BJ (cell line): ENCODE measurements around the gene INPP5K. TPM values are rescaled to one million over a fixed set of nuclear protein-coding genes. Genes with fewer than 3 reads are reported as not detected.
A peak's percentile ranks its signal among the peaks of the same experiment; 100 is the strongest.

Experiments used
- CTCF ChIA-PET: fragments of 350-600 bp; formaldehyde crosslinking; extraction: SDS; loops from one replicate; lab custom pipeline; 2021; ENCODE audit warnings: antibody characterized with exemption, inconsistent platforms; lab: Yijun Ruan, JAX
- POLR2A ChIA-PET: fragments of 300-600 bp; sonication (Branson Sonifier 250); formaldehyde crosslinking; extraction: SDS; loops from one replicate; lab custom pipeline; 2021; ENCODE audit warnings: antibody characterized with exemption; lab: Charles Lee
- DNase-seq: peaks from one replicate; pipeline ENCODE4 v3.0.0-alpha.2; 2011; ENCODE audit warnings: low read depth
- H3K27me3 ChIP-seq: 2 replicates; pipeline ENCODE4 v1.6.0; 2011; ENCODE audit warnings: low read length; ENCODE audit not compliant: control insufficient read depth, insufficient read depth
- H3K36me3 ChIP-seq: 2 replicates; pipeline ENCODE4 v1.5.1; 2011; ENCODE audit warnings: low read length; ENCODE audit not compliant: control insufficient read depth, insufficient read depth
- H3K4me3 ChIP-seq: 2 replicates; pipeline ENCODE4 v1.5.1; 2011; ENCODE audit warnings: low read depth, mild to moderate bottlenecking, control low read depth, low read length
- CTCF ChIP-seq: IDR thresholded peaks from 2 replicates; pipeline ENCODE4 v1.5.1; 2011; ENCODE audit warnings: low read depth, mild to moderate bottlenecking, control low read depth, inconsistent platforms, low read length, moderate library complexity; ENCODE audit not compliant: insufficient read depth
- polyA plus RNA-seq: library from polyadenylated mRNA; depleted of rRNA; stranded (reverse); fragments of >200 nt; gene quantifications from 2 replicates; pipeline ENCODE4 v1.2.3, GENCODE V29; 2011

INPP5K gene
- polyA plus RNA-seq, 1 experiment: 45.3 TPM

GRCh38 chr17:1462164-1463112, 54.0 kb downstream of the INPP5K start:
- TF ChIP-seq CTCF: no peak
- Histone ChIP-seq H3K36me3 (peaks cover 23% of the 10 kb centered on the region), H3K27me3 (no peaks in the 10 kb centered on the region), H3K4me3 (no peak overlapping the region)
- no peak for DNase-seq
- CTCF ChIA-PET: interaction anchor here (0.9 kb wide), 1 partner anchor 97 kb away, joined by 4 read pairs; no protein-coding TSS in a partner anchor
- POLR2A ChIA-PET: no interaction called here

DNA sequence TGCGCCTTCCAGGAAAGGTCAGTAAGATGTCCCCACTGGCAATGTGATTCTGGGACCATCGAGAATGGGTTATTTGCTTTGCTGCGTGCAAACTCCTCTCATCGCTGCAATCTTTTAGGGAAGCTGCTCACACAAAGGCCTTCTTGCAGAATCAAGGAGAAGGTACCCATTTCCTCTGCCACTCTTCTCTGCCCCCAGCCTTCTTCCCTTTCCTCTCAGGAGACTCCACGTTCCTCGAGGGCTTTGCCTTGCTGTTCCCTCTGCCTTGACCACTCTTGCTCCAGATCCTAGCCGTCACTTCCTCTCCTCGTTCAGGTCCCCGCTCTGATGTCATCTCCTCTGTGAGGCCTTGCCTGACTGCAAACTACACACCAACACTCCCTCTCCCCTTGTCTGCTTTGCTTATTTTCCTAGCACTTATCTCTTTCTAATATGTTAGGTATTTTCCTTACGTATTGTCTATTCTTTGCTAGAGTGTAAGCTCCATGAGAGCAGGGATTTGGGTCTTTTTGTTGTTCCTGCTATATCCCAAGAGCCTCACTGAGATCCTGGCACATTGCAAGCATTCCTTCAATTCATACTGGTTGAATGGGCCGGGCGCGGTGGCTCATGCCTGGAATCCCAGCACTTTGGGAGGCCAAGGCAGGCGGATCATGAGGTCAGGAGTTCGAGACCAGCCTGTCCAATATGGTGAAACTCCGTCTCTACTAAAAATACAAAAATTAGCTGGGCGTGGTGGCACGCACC, 55.0 kb downstream of the INPP5K start:
- ChIA-PET POLR2A (interaction anchor here (0.6 kb wide), 1 partner anchor 18 kb away, joined by 3 read pairs; no protein-coding TSS in a partner anchor), CTCF (interaction anchor here (1.0 kb wide), 1 partner anchor 96 kb away, joined by 3 read pairs; no protein-coding TSS in a partner anchor)
- Histone ChIP-seq H3K27me3 (no peaks in the 10 kb centered on the region), H3K36me3 (peaks cover 18% of the 10 kb centered on the region), H3K4me3 (no peak overlapping the region)
- no peak for TF ChIP-seq CTCF
- no peak for DNase-seq

DNA sequence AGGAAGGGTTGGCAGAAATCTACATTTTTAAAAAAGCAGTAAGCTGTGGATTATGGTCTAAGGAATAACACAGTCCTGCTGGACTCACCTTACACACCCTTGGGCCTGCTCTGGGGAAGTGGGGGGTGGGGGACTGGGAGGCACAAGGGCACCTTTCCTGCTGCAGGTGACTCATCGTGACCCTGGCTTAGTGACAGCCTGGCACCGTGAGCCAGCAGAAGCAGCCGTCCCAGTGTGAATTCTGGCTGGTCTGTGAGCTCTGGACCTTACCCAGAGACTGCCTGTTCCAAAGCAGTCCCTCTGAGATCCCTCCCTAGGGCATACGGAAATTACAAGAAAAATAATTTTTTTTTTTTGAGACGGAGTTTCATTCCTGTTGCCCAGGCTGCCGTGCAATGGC, 56.2 kb downstream of the INPP5K start:
- CTCF ChIA-PET: interaction anchor here (1.6 kb wide), 2 partner anchors 55 to 95 kb away, joined by 4 to 5 read pairs; no protein-coding TSS in a partner anchor
- no peaks in the 10 kb centered on the region for H3K27me3 ChIP-seq
- H3K36me3 ChIP-seq: peaks cover 12% of the 10 kb centered on the region
- POLR2A ChIA-PET: interaction anchor here (0.6 kb wide), 1 partner anchor 19 kb away, joined by 3 read pairs; no protein-coding TSS in a partner anchor
- H3K4me3 ChIP-seq: no peak overlapping the region
- DNase-seq: no peak
- no peak for TF ChIP-seq CTCF

GRCh38 chr17:1455797-1456599, 60.4 kb downstream of the INPP5K start, which contains the start of gene CRK:
CRK (minus strand) TSS chr17:1456232; CDS start chr17:1456117, 115 bp downstream.
- no peaks in the 10 kb centered on the region for H3K27me3 ChIP-seq
- DNase-seq: peak; percentile 65
- no peak for TF ChIP-seq CTCF
- peaks cover 1% of the 10 kb centered on the region; the same call in 1 of the 2 replicates for H3K36me3 ChIP-seq
- CTCF ChIA-PET: interaction anchor here (1.1 to 1.4 kb wide), 3 partner anchors 15 to 91 kb away, joined by 3 to 5 read pairs (median 4); no protein-coding TSS in a partner anchor
- peak within 1 kb of the TSS; percentile 81 for H3K4me3 ChIP-seq
- POLR2A ChIA-PET: no interaction called here
